Endothelial cell (in vitro differentiated cells): ENCODE measurements around the gene MND1. TPM values are rescaled to one million over a fixed set of nuclear protein-coding genes. Genes with fewer than 3 reads are reported as not detected.

ENCODE experiments used
- DNase-seq: peaks from one replicate; pipeline ENCODE4 v3.0.0; 2021; ENCODE audit warnings: low spot score
- H3K27ac Mint-ChIP-seq: one replicate; pipeline ENCODE4 v1.8.0; 2021; ENCODE audit warnings: mixed read lengths, inconsistent platforms; ENCODE audit not compliant: unreplicated experiment
- H3K27me3 Mint-ChIP-seq: one replicate; pipeline ENCODE4 v1.8.0; 2021; ENCODE audit warnings: mild to moderate bottlenecking, moderate library complexity, mixed read lengths, inconsistent platforms; ENCODE audit not compliant: unreplicated experiment
- H3K36me3 Mint-ChIP-seq: one replicate; pipeline ENCODE4 v1.8.0; 2021; ENCODE audit warnings: mild to moderate bottlenecking, low read depth, mixed read lengths, inconsistent platforms; ENCODE audit not compliant: unreplicated experiment
- H3K4me1 Mint-ChIP-seq: one replicate; pipeline ENCODE4 v1.8.0; 2021; ENCODE audit warnings: mild to moderate bottlenecking, mixed read lengths, inconsistent platforms; ENCODE audit not compliant: unreplicated experiment
- H3K4me3 Mint-ChIP-seq: one replicate; pipeline ENCODE4 v1.8.0; 2021; ENCODE audit warnings: mild to moderate bottlenecking, mixed read lengths, inconsistent platforms; ENCODE audit not compliant: unreplicated experiment
- H3K9me3 Mint-ChIP-seq: one replicate; pipeline ENCODE4 v1.8.0; 2021; ENCODE audit warnings: mixed read lengths, inconsistent platforms; ENCODE audit not compliant: unreplicated experiment
- total RNA-seq: library from RNA; stranded (reverse); fragmentation: NEBNext Ultra II Directional; extraction: Animal tissue kit (Norgen Biotek cat#: 25700); gene quantifications from one replicate; pipeline ENCODE4 v1.2.1, GENCODE V29; 2021; ENCODE audit not compliant: unreplicated experiment
- TF ChIP-seq, protein P1 (sequence below): fragments of 200-600 bp; sonication (generic); IDR thresholded peaks from one replicate; pipeline ENCODE4 v1.5.0; 2021; ENCODE audit warnings: antibody characterized with exemption; ENCODE audit not compliant: unreplicated experiment

The MND1 gene
- total RNA-seq, 1 donor from 2014 or later: 5.5 TPM

DNA sequence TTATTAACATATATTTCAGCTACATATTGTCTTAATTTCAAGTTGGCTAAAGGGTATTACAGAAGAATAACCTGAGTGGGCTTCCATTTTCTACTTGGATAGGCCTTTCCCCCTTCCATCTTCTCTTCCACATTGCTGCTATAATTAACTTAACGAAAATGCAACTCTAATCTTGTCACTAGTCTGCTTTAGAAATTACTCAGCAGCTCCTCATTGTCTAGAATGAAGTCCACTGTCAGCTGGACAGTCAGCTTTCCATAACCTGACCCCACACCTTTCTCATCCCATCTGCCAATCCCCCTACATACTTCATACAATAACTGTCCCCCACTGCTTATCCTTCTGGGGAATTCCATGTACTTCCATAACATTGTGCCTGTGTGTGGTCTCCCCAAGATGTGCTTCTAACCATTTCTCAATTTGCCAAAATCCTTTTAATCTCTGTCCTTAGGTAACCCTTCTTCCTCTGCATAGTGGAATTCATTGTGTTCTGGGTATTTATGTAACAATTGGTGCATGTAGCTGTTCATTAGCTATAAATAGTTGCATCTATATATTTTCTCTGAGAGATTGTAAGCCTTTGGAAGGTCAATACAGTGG lies 4.8 kb downstream of the MND1 start:
- no peak for DNase-seq
- Mint-ChIP-seq H3K27ac (no peak overlapping the region), H3K27me3 (peaks cover 3% of the 10 kb centered on the region), H3K36me3 (no peaks in the 10 kb centered on the region), H3K4me3 (no peak overlapping the region), H3K4me1 (peaks cover 7% of the 10 kb centered on the region), H3K9me3 (no peaks in the 10 kb centered on the region)
- TF ChIP-seq, protein P1, sequence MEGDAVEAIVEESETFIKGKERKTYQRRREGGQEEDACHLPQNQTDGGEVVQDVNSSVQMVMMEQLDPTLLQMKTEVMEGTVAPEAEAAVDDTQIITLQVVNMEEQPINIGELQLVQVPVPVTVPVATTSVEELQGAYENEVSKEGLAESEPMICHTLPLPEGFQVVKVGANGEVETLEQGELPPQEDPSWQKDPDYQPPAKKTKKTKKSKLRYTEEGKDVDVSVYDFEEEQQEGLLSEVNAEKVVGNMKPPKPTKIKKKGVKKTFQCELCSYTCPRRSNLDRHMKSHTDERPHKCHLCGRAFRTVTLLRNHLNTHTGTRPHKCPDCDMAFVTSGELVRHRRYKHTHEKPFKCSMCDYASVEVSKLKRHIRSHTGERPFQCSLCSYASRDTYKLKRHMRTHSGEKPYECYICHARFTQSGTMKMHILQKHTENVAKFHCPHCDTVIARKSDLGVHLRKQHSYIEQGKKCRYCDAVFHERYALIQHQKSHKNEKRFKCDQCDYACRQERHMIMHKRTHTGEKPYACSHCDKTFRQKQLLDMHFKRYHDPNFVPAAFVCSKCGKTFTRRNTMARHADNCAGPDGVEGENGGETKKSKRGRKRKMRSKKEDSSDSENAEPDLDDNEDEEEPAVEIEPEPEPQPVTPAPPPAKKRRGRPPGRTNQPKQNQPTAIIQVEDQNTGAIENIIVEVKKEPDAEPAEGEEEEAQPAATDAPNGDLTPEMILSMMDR: no peak

DNA sequence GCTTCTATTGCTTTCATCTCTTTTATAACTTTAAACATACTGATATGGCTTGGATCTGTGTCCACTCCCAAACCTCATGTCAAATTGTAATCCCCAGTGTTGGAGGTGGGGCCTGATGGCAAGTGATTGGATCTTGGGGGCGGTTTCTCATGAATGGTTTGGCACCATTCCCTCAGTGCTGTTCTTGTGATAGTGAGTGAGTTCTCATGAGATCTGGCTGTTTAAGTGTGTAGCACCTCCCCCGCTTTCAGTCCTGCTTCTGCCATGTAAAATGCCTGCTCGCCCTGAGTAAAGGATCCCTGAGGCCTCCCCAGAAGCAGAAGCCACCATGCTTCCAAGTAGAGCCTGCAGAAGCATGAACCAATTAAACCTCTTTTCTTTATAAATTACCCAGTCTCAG lies 17.7 kb downstream of the MND1 start:
- no peak for DNase-seq
- no peaks in the 10 kb centered on the region for H3K9me3 Mint-ChIP-seq
- H3K27me3 Mint-ChIP-seq: no peaks in the 10 kb centered on the region
- H3K27ac Mint-ChIP-seq: no peak overlapping the region
- H3K4me1 Mint-ChIP-seq: no peaks in the 10 kb centered on the region
- TF ChIP-seq, protein P1: no peak
- no peaks in the 10 kb centered on the region for H3K36me3 Mint-ChIP-seq
- no peak overlapping the region for H3K4me3 Mint-ChIP-seq

DNA sequence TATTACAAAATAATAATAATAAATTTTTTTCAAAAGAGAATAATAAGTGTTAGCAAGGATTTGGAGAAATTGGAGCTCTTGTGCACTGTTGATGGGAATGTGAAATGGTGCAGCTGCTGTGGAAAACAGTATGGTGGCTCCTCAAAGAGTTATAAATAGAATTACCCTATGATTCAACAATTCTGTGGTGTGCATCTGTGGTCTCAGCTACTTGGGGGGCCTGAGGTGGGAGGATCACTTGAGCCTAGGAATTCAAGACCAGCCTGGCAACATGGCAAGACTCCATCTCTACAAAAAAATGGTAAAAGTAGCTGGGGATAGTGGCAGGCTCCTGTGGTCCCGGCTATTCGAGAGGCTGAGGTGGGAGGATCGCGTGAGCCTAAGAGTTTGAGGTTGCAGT lies 19.6 kb downstream of the MND1 start:
- Mint-ChIP-seq H3K27me3 (no peaks in the 10 kb centered on the region), H3K27ac (no peak overlapping the region), H3K36me3 (no peaks in the 10 kb centered on the region), H3K4me3 (no peak overlapping the region), H3K4me1 (no peaks in the 10 kb centered on the region), H3K9me3 (no peaks in the 10 kb centered on the region)
- no peak for DNase-seq
- TF ChIP-seq, protein P1: no peak

DNA sequence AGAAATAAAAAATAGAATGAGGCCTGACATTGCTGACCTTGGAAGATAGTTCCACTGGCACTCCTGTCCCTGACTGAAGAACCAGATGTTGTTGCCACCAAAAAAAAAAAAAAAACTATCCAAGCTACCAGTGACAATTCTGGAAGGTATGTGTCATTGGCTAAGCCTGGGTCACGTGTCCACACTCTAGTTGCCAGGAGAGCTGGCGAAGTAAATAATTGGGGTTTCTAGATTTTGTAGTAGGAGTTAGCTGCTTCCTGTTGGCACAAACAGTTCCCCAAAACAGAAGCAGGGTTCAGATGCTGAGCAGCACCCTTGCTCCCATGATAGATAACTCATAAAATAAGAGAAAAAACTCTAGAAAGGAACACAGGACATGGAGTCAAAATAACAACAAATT lies 20.5 kb downstream of the MND1 start:
- Mint-ChIP-seq H3K27ac (no peak overlapping the region), H3K36me3 (no peaks in the 10 kb centered on the region), H3K4me3 (no peak overlapping the region), H3K9me3 (no peaks in the 10 kb centered on the region), H3K27me3 (no peaks in the 10 kb centered on the region), H3K4me1 (no peaks in the 10 kb centered on the region)
- TF ChIP-seq, protein P1: no peak
- no peak for DNase-seq

DNA sequence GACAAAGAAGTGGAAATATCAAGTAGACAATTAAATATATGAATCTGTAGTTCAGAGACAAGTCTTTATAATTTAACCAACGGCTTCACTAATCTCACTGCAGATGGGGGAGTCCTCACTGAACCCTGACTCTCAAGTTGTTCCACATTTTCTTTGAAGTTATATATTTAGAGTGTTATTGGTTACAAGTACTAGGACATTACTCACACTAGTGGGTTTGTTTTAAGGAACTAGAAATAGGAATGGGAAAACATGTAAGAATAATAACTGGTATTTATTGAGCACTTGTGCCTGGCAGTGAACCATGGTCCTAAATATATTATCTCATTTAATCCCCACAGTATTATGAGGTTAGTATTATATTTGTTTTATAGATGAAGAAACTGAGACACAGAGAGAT lies 22.0 kb downstream of the MND1 start:
- Mint-ChIP-seq H3K9me3 (no peaks in the 10 kb centered on the region), H3K36me3 (peaks cover 4% of the 10 kb centered on the region), H3K4me3 (no peak overlapping the region), H3K27me3 (no peaks in the 10 kb centered on the region), H3K27ac (no peak overlapping the region), H3K4me1 (no peaks in the 10 kb centered on the region)
- TF ChIP-seq, protein P1: no peak
- no peak for DNase-seq
